Suppressor macrophage treated with lipopolysaccharide for 1 hour (primary cell): ENCODE results near the gene ZCCHC3.
"Not testable (repeated sequence)": the region's sequence is repeated elsewhere in the genome, so short reads cannot be mapped to it uniquely, and the experiment has no call there.

ENCODE experiments used
- DNase-seq, 3 donors: peaks; one replicate each; pipeline ENCODE4 v3.0.0-alpha.2; 2020 to 2022

Gene ZCCHC3

GRCh38 chr20:313402-313801 is 16.0 kb downstream of the ZCCHC3 start:
- DNase-seq, result peak in 1 of 3 donors; percentile 37

- DNase-seq, result peak in 2 of 3 donors; percentile 44 to 71
Observed at GRCh38 chr20:313948-314347, 16.6 kb downstream of the ZCCHC3 start.

- no peak for DNase-seq
Observed at GRCh38 chr20:316316-317068, 19.1 kb downstream of the ZCCHC3 start.

GRCh38 chr20:324177-325044 is 27.0 kb downstream of the ZCCHC3 start:
- DNase-seq, result peak; percentile 86 to 95 (median 91)

GRCh38 chr20:325045-325888 is 27.9 kb downstream of the ZCCHC3 start, which contains the start of gene SOX12:
SOX12 (plus strand) TSS chr20:325552; CDS start chr20:325925, 373 bp downstream.
- peak; percentile 94 to 98 (median 97) for DNase-seq

- peak; percentile 25 to 59 (median 47) for DNase-seq
Observed at GRCh38 chr20:325889-326644, 28.7 kb downstream of the ZCCHC3 start.

GRCh38 chr20:326645-327185 is 29.3 kb downstream of the ZCCHC3 start:
- no peak for DNase-seq

GRCh38 chr20:327186-328026 is 30.0 kb downstream of the ZCCHC3 start:
- DNase-seq, result peak; percentile 52 to 81 (median 58)

- DNase-seq, result no peak
Observed at GRCh38 chr20:328027-328974, 30.9 kb downstream of the ZCCHC3 start.

- DNase-seq, result no peak
Observed at GRCh38 chr20:328975-329695, 31.8 kb downstream of the ZCCHC3 start.

GRCh38 chr20:329851-330232 is 32.5 kb downstream of the ZCCHC3 start:
- no peak for DNase-seq

- DNase-seq, result peak; percentile 87 to 91 (median 87)
Observed at GRCh38 chr20:330233-331149, 33.1 kb downstream of the ZCCHC3 start.

GRCh38 chr20:334578-334977 is 37.2 kb downstream of the ZCCHC3 start:
- no peak for DNase-seq

- not testable (repeated sequence) for DNase-seq
Observed at GRCh38 chr20:336040-336439, 38.7 kb downstream of the ZCCHC3 start.

GRCh38 chr20:341682-342081 is 44.3 kb downstream of the ZCCHC3 start:
- peak; percentile 76 to 90 (median 77) for DNase-seq

- DNase-seq, result no peak
Observed at GRCh38 chr20:343107-343506, 45.7 kb downstream of the ZCCHC3 start.

- no peak for DNase-seq
Observed at GRCh38 chr20:346033-346639, 48.8 kb downstream of the ZCCHC3 start.
